IMR-90 (cell line): ENCODE measurements around the gene GANC. TPM values are rescaled to one million over a fixed set of nuclear protein-coding genes. Genes with fewer than 3 reads are reported as not detected.

Experiments used
- ATAC-seq: fragments of 200-7000 bp; cut with Tn5 transposase; 2 replicates; pipeline ENCODE4 v1.9.1; 2020; ENCODE audit warnings: low read depth, mild to moderate bottlenecking, moderate library complexity
- BruUV-seq: library from RNA; stranded (reverse); fragments of 400-500 nt; replicated peaks from 2 replicates; lab custom pipeline; 2021; lab: Mats Ljungman, UMichigan
- CTCF ChIA-PET: fragments of 300-600 bp; formaldehyde crosslinking; extraction: SDS; loops from one replicate; lab custom pipeline; 2021; ENCODE audit warnings: antibody characterized with exemption; lab: Yijun Ruan, JAX
- POLR2A ChIA-PET: fragments of 300-600 bp; sonication (Branson Sonifier 250); formaldehyde crosslinking; loops from one replicate; lab custom pipeline; 2022; ENCODE audit warnings: antibody characterized with exemption; ENCODE audit not compliant: unreplicated experiment; lab: Charles Lee
- DNase-seq: peaks from one replicate; pipeline ENCODE4 v3.0.0; 2013
- H2AFZ ChIP-seq: replicated peaks from 2 replicates; pipeline ENCODE3; 2013; ENCODE audit warnings: low read length, mild to moderate bottlenecking; ENCODE audit not compliant: poor library complexity
- H2AK5ac ChIP-seq: 2 replicates; pipeline ENCODE4 v1.6.1; 2013; ENCODE audit warnings: low read depth, low read length, inconsistent platforms
- H2AK9ac ChIP-seq: replicated peaks from 2 replicates; pipeline ENCODE3; 2013; ENCODE audit warnings: mild to moderate bottlenecking, low read depth, low read length, moderate library complexity; ENCODE audit not compliant: poor library complexity
- H2BK120ac ChIP-seq: 2 replicates; pipeline ENCODE4 v1.6.1; 2013; ENCODE audit warnings: low read depth, low read length, inconsistent platforms
- H2BK15ac ChIP-seq: 3 replicates; pipeline ENCODE4 v1.6.1; 2013; ENCODE audit warnings: low read depth, low read length, inconsistent platforms
- H2BK20ac ChIP-seq: 2 replicates; pipeline ENCODE4 v1.6.1; 2013; ENCODE audit warnings: low read depth, mild to moderate bottlenecking, inconsistent platforms, low read length, moderate library complexity
- H2BK5ac ChIP-seq: 2 replicates; pipeline ENCODE4 v1.6.1; 2013; ENCODE audit warnings: mild to moderate bottlenecking, low read depth, low read length, inconsistent platforms; ENCODE audit not compliant: poor library complexity, severe bottlenecking
- H3K14ac ChIP-seq: replicated peaks from 2 replicates; pipeline ENCODE4 v1.6.1; 2013; ENCODE audit warnings: low read depth, low read length, inconsistent platforms
- H3K18ac ChIP-seq: 2 replicates; pipeline ENCODE4 v1.6.1; 2013; ENCODE audit warnings: low read depth, low read length, control low read depth
- H3K23ac ChIP-seq: 2 replicates; pipeline ENCODE4 v1.6.1; 2013; ENCODE audit warnings: low read depth, low read length, inconsistent platforms
- H3K27ac ChIP-seq: 2 replicates; pipeline ENCODE4 v1.5.1; 2013; ENCODE audit warnings: mild to moderate bottlenecking, control low read depth, low read length; ENCODE audit not compliant: insufficient read depth
- H3K27me3 ChIP-seq: 2 replicates; pipeline ENCODE4 v1.6.1; 2013; ENCODE audit warnings: low read length; ENCODE audit not compliant: control insufficient read depth, insufficient read depth
- H3K36me3 ChIP-seq: 2 replicates; pipeline ENCODE4 v1.6.1; 2013; ENCODE audit warnings: low read length, mixed read lengths; ENCODE audit not compliant: control insufficient read depth, insufficient read depth
- H3K4ac ChIP-seq: 2 replicates; pipeline ENCODE4 v1.6.1; 2013; ENCODE audit warnings: low read depth, low read length, inconsistent platforms
- H3K4me1 ChIP-seq: 2 replicates; pipeline ENCODE4 v1.6.1; 2013; ENCODE audit warnings: low read length, mixed read lengths; ENCODE audit not compliant: control insufficient read depth, insufficient read depth
- H3K4me2 ChIP-seq: 2 replicates; pipeline ENCODE4 v1.6.1; 2013; ENCODE audit warnings: low read depth, mild to moderate bottlenecking, control low read depth, low read length, moderate library complexity
- H3K4me3 ChIP-seq: 2 replicates; pipeline ENCODE4 v1.5.1; 2013; ENCODE audit warnings: low read depth, mild to moderate bottlenecking, control low read depth, low read length, moderate library complexity; ENCODE audit not compliant: insufficient read depth
- H3K56ac ChIP-seq: 2 replicates; pipeline ENCODE4 v1.6.1; 2013; ENCODE audit warnings: low read length, inconsistent platforms; ENCODE audit not compliant: insufficient read depth; ENCODE audit errors: extremely low read depth
- H3K79me1 ChIP-seq, 2 experiments: 2 replicates each; pipeline ENCODE4 v1.6.1; 2013; ENCODE audit warnings: low read length in 2 of 2, inconsistent platforms in 1 of 2, low read depth in 1 of 2
- H3K9ac ChIP-seq: 2 replicates; pipeline ENCODE4 v1.6.1; 2013; ENCODE audit warnings: low read depth, low read length, control low read depth
- H3K9me1 ChIP-seq: 2 replicates; pipeline ENCODE4 v1.6.1; 2013; ENCODE audit warnings: low read length, inconsistent platforms; ENCODE audit not compliant: insufficient read depth
- H3K9me3 ChIP-seq: 2 replicates; pipeline ENCODE4 v1.6.1; 2013; ENCODE audit warnings: low read length; ENCODE audit not compliant: control insufficient read depth, insufficient read depth
- H4K20me1 ChIP-seq: 2 replicates; pipeline ENCODE4 v1.6.1; 2013; ENCODE audit warnings: low read length, inconsistent platforms; ENCODE audit not compliant: insufficient read depth
- H4K5ac ChIP-seq: 2 replicates; pipeline ENCODE4 v1.6.1; 2013; ENCODE audit warnings: mild to moderate bottlenecking, low read depth, low read length, control low read depth
- H4K8ac ChIP-seq, 2 experiments: 2 replicates each; pipeline ENCODE4 v1.6.1; 2013; ENCODE audit warnings: low read depth in 2 of 2, low read length in 2 of 2, control low read depth in 1 of 2, inconsistent platforms in 1 of 2
- H4K91ac ChIP-seq: 2 replicates; pipeline ENCODE4 v1.6.1; 2013; ENCODE audit warnings: low read depth, low read length, inconsistent platforms; ENCODE audit not compliant: insufficient read depth
- BHLHE40 ChIP-seq: fragments of 150-350 bp; IDR thresholded peaks from 2 replicates; pipeline ENCODE4 v1.6.1; 2016; ENCODE audit warnings: mild to moderate bottlenecking, low read depth, low read length
- CEBPB ChIP-seq: IDR thresholded peaks from 2 replicates; pipeline ENCODE4 v1.6.1; 2012; ENCODE audit warnings: low read depth, low read length, improper control_type of control experiment
- CHD1 ChIP-seq: IDR thresholded peaks from 2 replicates; pipeline ENCODE4 v1.6.1; 2012; ENCODE audit warnings: low read depth, low read length, improper control_type of control experiment
- CTCF ChIP-seq: conservative IDR thresholded peaks from 2 replicates; pipeline ENCODE4 v1.5.1; 2012; ENCODE audit warnings: mild to moderate bottlenecking, low read depth, low read length, improper control_type of control experiment
- FOS ChIP-seq: fragments of 150-350 bp; IDR thresholded peaks from 2 replicates; pipeline ENCODE4 v1.6.1; 2016; ENCODE audit warnings: low read depth, low read length
- MAZ ChIP-seq: IDR thresholded peaks from 2 replicates; pipeline ENCODE4 v1.6.1; 2012; ENCODE audit warnings: low read depth, mild to moderate bottlenecking, low read length, improper control_type of control experiment, moderate library complexity, borderline replicate concordance
- MXI1 ChIP-seq: IDR thresholded peaks from 2 replicates; pipeline ENCODE4 v1.6.1; 2012; ENCODE audit warnings: low read depth, mild to moderate bottlenecking, low read length, moderate library complexity, borderline replicate concordance
- NFE2L2 ChIP-seq: fragments of 150-350 bp; IDR thresholded peaks from 2 replicates; pipeline ENCODE4 v1.6.1; 2016; ENCODE audit warnings: low read depth, mild to moderate bottlenecking, low read length
- POLR2A ChIP-seq: IDR thresholded peaks from 2 replicates; pipeline ENCODE4 v1.6.1; 2012; ENCODE audit warnings: mild to moderate bottlenecking, low read depth, low read length
- RCOR1 ChIP-seq: IDR thresholded peaks from 2 replicates; pipeline ENCODE4 v1.6.1; 2012; ENCODE audit warnings: mild to moderate bottlenecking, low read length, improper control_type of control experiment; ENCODE audit not compliant: insufficient replicate concordance
- RFX5 ChIP-seq: IDR thresholded peaks from 2 replicates; pipeline ENCODE4 v1.8.0; 2012; ENCODE audit warnings: low read depth, mild to moderate bottlenecking, low read length, moderate library complexity
- SMC3 ChIP-seq: fragments of 150-350 bp; IDR thresholded peaks from 2 replicates; pipeline ENCODE4 v1.6.1; 2016; ENCODE audit warnings: low read depth, mild to moderate bottlenecking, antibody characterized with exemption, low read length, moderate library complexity
- WGBS, 2 experiments: methylation state at CpG; one replicate each; pipeline versions ENCODE4 v1.1.5 to v1.1.7; 2013; ENCODE audit warnings: missing lambda C conversion rate in 2 of 2; ENCODE audit not compliant: insufficient read length in 1 of 2; ENCODE audit errors: extremely low coverage in 2 of 2; 5-methylcytosine and 5-hydroxymethylcytosine counted together
- dilution Hi-C: fragments of 300-500 bp; cut with HindIII; formaldehyde crosslinking; loops from one replicate; pipeline ENCODE4 v1.14.3; 2018; ENCODE audit warnings: low sequenced_read_pairs; ENCODE audit not compliant: unreplicated experiment
- in situ Hi-C: fragments of 300-500 bp; cut with MboI; formaldehyde crosslinking; loops from 3 replicates; pipeline ENCODE4 v1.14.3; 2019; ENCODE audit warnings: low sequenced_read_pairs, inconsistent platforms, mixed read lengths
- intact Hi-C: fragments of 100-400 bp; cut with micrococcal nuclease; formaldehyde crosslinking; loops from 2 replicates; pipeline ENCODE4 v1.10.0; 2022
- polyA plus RNA-seq, 3 experiments: library from polyadenylated mRNA; depleted of rRNA; stranded (reverse); fragments of >200 nt; gene quantifications; 2 replicates each; pipeline ENCODE4 v1.2.3, GENCODE V29; 2012; ENCODE audit warnings: low replicate concordance in 1 of 3
- total RNA-seq: library from RNA; depleted of rRNA; stranded (reverse); fragments of >200 nt; gene quantifications from 2 replicates; pipeline ENCODE4 v1.2.3, GENCODE V29; 2012
- TF ChIP-seq, protein P1 (sequence below): fragments of 150-350 bp; IDR thresholded peaks from 2 replicates; pipeline ENCODE4 v1.6.1; 2016; ENCODE audit warnings: low read depth, mild to moderate bottlenecking, low read length, moderate library complexity, borderline replicate concordance
- TF ChIP-seq, protein P2 (sequence below): fragments of 150-350 bp; IDR thresholded peaks from 2 replicates; pipeline ENCODE4 v1.6.1; 2017; ENCODE audit warnings: mild to moderate bottlenecking, antibody characterized with exemption, low read length, low read depth

Gene GANC
- total and polyA plus RNA-seq, 2 of the 4 experiments (the other 2 are of a cell fraction): 7.1 to 19.2 TPM

DNA sequence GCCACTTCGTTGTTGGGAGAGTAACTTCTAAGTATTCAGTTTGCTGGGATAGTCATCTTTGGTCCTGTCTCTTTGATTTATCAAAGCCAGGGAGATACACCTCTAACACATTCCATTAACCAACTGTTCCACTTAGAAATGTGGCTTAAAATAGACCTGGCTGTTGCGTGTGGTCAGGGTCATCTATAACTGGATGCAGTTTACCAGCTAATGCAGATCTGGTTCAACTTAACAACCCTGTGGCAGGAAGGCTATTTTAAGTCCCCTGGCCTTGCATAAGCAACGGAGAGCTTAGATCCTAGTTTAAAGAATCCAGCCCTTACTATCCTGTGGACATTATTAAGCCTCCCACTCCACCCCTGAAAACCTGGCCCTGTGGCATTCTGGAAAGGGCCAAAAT is 58.2 kb downstream of the GANC start:
- Histone ChIP-seq H4K8ac (peak overlapping the region in 1 of 2 experiments; percentile 12; a peak in 2 of 4 replicates), H3K56ac (0 out of 2 replicates have a peak overlapping the region, but pooled peaks have one; percentile 3), H2BK5ac (peak overlapping the region; percentile 14), H3K9me3 (peaks cover 7% of the 10 kb centered on the region; the same call in 1 of the 2 replicates), H2BK120ac (peak overlapping the region; percentile 19; the same call in 1 of the 2 replicates), H2BK15ac (peak overlapping the region; percentile 0; the same call in 1 of the 3 replicates), H3K18ac (no peak overlapping the region), H4K20me1 (no peaks in the 10 kb centered on the region), H3K14ac (peak overlapping the region; percentile 68; the same call in 1 of the 2 replicates), H2AK9ac (peak overlapping the region; percentile 81), H3K9me1 (0 out of 2 replicates have a peak, but pooled peaks cover 8% of the 10 kb centered on the region), H2BK20ac (peak overlapping the region; percentile 62; the same call in 1 of the 2 replicates), H3K4me3 (no peak overlapping the region), H3K4me1 (no peaks in the 10 kb centered on the region), H2AFZ (no peak overlapping the region), H3K4me2 (peak overlapping the region; percentile 12; the same call in 1 of the 2 replicates), H3K27me3 (no peaks in the 10 kb centered on the region), H4K91ac (no peak overlapping the region), H3K4ac (peak overlapping the region; percentile 20; the same call in 1 of the 2 replicates), H4K5ac (no peak overlapping the region), H3K27ac (no peak overlapping the region), H3K9ac (no peak overlapping the region), H3K79me1 (no peaks in the 10 kb centered on the region), H3K23ac (no peak overlapping the region), H3K36me3 (no peaks in the 10 kb centered on the region), H2AK5ac (no peak overlapping the region; the same call in 1 of the 2 replicates)
- ChIA-PET CTCF (no interaction called here), POLR2A (no interaction called here)
- BruUV-seq: no TSS peak
- dilution Hi-C loops: no loop called here
- intact Hi-C loops: no loop called here
- DNase-seq (peak; percentile 11), ATAC-seq (no peak)
- in situ Hi-C loops: no loop called here
- no CpG with 5 or more reads among the region's 3 CpGs for WGBS, 2 experiments
- TF ChIP-seq CTCF (no peak), MAZ (no peak), CHD1 (no peak), SMC3 (no peak), NFE2L2 (no peak), RCOR1 (no peak), BHLHE40 (no peak), CEBPB (no peak), POLR2A (no peak), RFX5 (no peak), MXI1 (no peak), FOS (no peak)
- TF ChIP-seq, protein P1, sequence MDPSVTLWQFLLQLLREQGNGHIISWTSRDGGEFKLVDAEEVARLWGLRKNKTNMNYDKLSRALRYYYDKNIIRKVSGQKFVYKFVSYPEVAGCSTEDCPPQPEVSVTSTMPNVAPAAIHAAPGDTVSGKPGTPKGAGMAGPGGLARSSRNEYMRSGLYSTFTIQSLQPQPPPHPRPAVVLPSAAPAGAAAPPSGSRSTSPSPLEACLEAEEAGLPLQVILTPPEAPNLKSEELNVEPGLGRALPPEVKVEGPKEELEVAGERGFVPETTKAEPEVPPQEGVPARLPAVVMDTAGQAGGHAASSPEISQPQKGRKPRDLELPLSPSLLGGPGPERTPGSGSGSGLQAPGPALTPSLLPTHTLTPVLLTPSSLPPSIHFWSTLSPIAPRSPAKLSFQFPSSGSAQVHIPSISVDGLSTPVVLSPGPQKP: no peak
- TF ChIP-seq, protein P2, sequence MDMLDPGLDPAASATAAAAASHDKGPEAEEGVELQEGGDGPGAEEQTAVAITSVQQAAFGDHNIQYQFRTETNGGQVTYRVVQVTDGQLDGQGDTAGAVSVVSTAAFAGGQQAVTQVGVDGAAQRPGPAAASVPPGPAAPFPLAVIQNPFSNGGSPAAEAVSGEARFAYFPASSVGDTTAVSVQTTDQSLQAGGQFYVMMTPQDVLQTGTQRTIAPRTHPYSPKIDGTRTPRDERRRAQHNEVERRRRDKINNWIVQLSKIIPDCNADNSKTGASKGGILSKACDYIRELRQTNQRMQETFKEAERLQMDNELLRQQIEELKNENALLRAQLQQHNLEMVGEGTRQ: no peak
